ENCODE measurements around the gene NUP160.

DNA sequence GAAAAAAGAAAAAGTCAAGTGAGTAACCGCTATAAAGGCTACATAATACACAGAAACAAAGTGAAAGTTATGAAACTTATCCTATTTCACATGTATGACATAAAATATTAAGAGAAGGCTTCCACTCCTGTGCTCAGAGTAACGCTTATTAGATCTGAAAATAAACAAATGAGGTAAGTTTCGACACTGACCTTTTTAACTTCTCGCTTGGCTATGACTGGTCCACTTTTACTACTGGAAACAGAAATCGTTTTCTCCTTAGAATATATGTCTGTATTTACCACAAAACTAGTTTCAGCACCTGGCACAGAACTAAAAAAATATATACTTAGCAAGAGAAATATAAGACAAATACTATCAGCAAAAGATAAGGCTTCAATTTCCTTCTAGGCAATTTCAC is 97.4 kb downstream of the NUP160 start:
- TF ChIP-seq POLR2AphosphoS5 (IDR thresholded peaks at IDR 0.05; ENCODE audit: borderline replicate concordance, low read depth, low read length) (no peak), EZH2 (IDR thresholded peaks at IDR 0.05) (no peak)

All from SK-N-MC (cell line).